EL (cell line): ENCODE measurements around the gene CTXN3.

ENCODE experiments used
- DNase-seq: peaks from one replicate; pipeline ENCODE4 v3.0.0-alpha.2; 2016

CTXN3 gene

GRCh38 chr5:127649018-127649439, at the start of gene CTXN3:
CTXN3 (plus strand) TSS chr5:127649082; CDS start chr5:127657522, 8,440 bp downstream.
- DNase-seq, result no peak

- no peak for DNase-seq
These were observed 49.6 kb upstream of the CTXN3 start for GRCh38 chr5:127599320-127599719.

- DNase-seq, result no peak
These were observed 49.0 kb upstream of the CTXN3 start for GRCh38 chr5:127599847-127600246.

GRCh38 chr5:127601111-127601510, 47.8 kb upstream of the CTXN3 start:
- DNase-seq, result no peak

- no peak for DNase-seq
These were observed 47.3 kb upstream of the CTXN3 start for GRCh38 chr5:127601601-127602000.

GRCh38 chr5:127602481-127602880, 46.4 kb upstream of the CTXN3 start:
- no peak for DNase-seq

GRCh38 chr5:127602896-127603844, 45.7 kb upstream of the CTXN3 start:
- DNase-seq, result no peak

- no peak for DNase-seq
These were observed 40.7 kb upstream of the CTXN3 start for GRCh38 chr5:127608077-127608660.

GRCh38 chr5:127609011-127609410, 39.9 kb upstream of the CTXN3 start:
- DNase-seq, result no peak

GRCh38 chr5:127609957-127610356, 38.9 kb upstream of the CTXN3 start:
- no peak for DNase-seq

GRCh38 chr5:127612441-127613141, 36.3 kb upstream of the CTXN3 start:
- DNase-seq, result peak; percentile 22

GRCh38 chr5:127615916-127616315, 33.0 kb upstream of the CTXN3 start:
- DNase-seq, result peak; percentile 41

- DNase-seq, result no peak
These were observed 28.9 kb upstream of the CTXN3 start for GRCh38 chr5:127619908-127620479.

- DNase-seq, result no peak
These were observed 27.1 kb upstream of the CTXN3 start for GRCh38 chr5:127621601-127622325.

- no peak for DNase-seq
These were observed 14.9 kb upstream of the CTXN3 start for GRCh38 chr5:127634007-127634406.

GRCh38 chr5:127639828-127640227, 9.1 kb upstream of the CTXN3 start:
- DNase-seq, result no peak

- DNase-seq, result no peak
These were observed 5.9 kb upstream of the CTXN3 start for GRCh38 chr5:127642949-127643348.

GRCh38 chr5:127643607-127644006, 5.3 kb upstream of the CTXN3 start:
- DNase-seq, result no peak

GRCh38 chr5:127645300-127645726, 3.6 kb upstream of the CTXN3 start:
- DNase-seq, result no peak

- DNase-seq, result no peak
These were observed 1.4 kb upstream of the CTXN3 start for GRCh38 chr5:127647361-127647958.

GRCh38 chr5:127650022-127650421, 1.1 kb downstream of the CTXN3 start:
- no peak for DNase-seq

GRCh38 chr5:127650649-127651048, 1.8 kb downstream of the CTXN3 start:
- DNase-seq, result peak; percentile 40
